Measurements from ENCODE around the gene SCARF2. TPM values are rescaled to one million over a fixed set of nuclear protein-coding genes. Genes with fewer than 3 reads are reported as not detected.

The SCARF2 gene
- total RNA-seq, 1 donor from 2014 or later = 23.4 TPM

GRCh38 chr22:20391222-20391621 is 46.4 kb downstream of the SCARF2 start:
- Mint-ChIP-seq H3K4me1 (peaks cover 25% of the 10 kb centered on the region), H3K27ac (ENCODE audit: unreplicated experiment) (no peak overlapping the region), H3K4me3 (peak overlapping the region; percentile 42), H3K9me3 (no peaks in the 10 kb centered on the region), H3K36me3 (ENCODE audit: low read depth) (no peaks in the 10 kb centered on the region), H3K27me3 (ENCODE audit: low read depth) (peaks cover 8% of the 10 kb centered on the region)
- no peak for TF ChIP-seq CTCF (conservative IDR thresholded peaks at IDR 0.05)
- no peak for DNase-seq (ENCODE audit: low read depth, low spot score)

- no peak for DNase-seq (ENCODE audit: low read depth, low spot score)
- no peaks in the 10 kb centered on the region for H3K36me3 Mint-ChIP-seq (ENCODE audit: low read depth)
- peaks cover 8% of the 10 kb centered on the region for H3K27me3 Mint-ChIP-seq (ENCODE audit: low read depth)
- no peak overlapping the region for H3K27ac Mint-ChIP-seq (ENCODE audit: unreplicated experiment)
- no peak for TF ChIP-seq CTCF (conservative IDR thresholded peaks at IDR 0.05)
- H3K9me3 Mint-ChIP-seq = no peaks in the 10 kb centered on the region
- H3K4me3 Mint-ChIP-seq = peak overlapping the region; percentile 29
- peaks cover 18% of the 10 kb centered on the region for H3K4me1 Mint-ChIP-seq
Measured at GRCh38 chr22:20390394-20390907, 47.2 kb downstream of the SCARF2 start.

GRCh38 chr22:20389288-20389687 is 48.3 kb downstream of the SCARF2 start:
- Mint-ChIP-seq H3K36me3 (ENCODE audit: low read depth) (no peaks in the 10 kb centered on the region), H3K27ac (ENCODE audit: unreplicated experiment) (no peak overlapping the region), H3K4me3 (no peak overlapping the region), H3K27me3 (ENCODE audit: low read depth) (peaks cover 10% of the 10 kb centered on the region), H3K9me3 (no peaks in the 10 kb centered on the region), H3K4me1 (peaks cover 6% of the 10 kb centered on the region)
- no peak for DNase-seq (ENCODE audit: low read depth, low spot score)
- TF ChIP-seq CTCF (conservative IDR thresholded peaks at IDR 0.05) = no peak

GRCh38 chr22:20388200-20388599 is 49.4 kb downstream of the SCARF2 start:
- Mint-ChIP-seq H3K9me3 (no peaks in the 10 kb centered on the region), H3K27ac (ENCODE audit: unreplicated experiment) (no peak overlapping the region), H3K36me3 (ENCODE audit: low read depth) (no peaks in the 10 kb centered on the region), H3K4me1 (no peaks in the 10 kb centered on the region), H3K27me3 (ENCODE audit: low read depth) (peaks cover 17% of the 10 kb centered on the region), H3K4me3 (no peak overlapping the region)
- TF ChIP-seq CTCF (conservative IDR thresholded peaks at IDR 0.05) = no peak
- DNase-seq (ENCODE audit: low read depth, low spot score) = no peak

GRCh38 chr22:20386972-20387371 is 50.7 kb downstream of the SCARF2 start:
- TF ChIP-seq CTCF (conservative IDR thresholded peaks at IDR 0.05) = no peak
- no peak for DNase-seq (ENCODE audit: low read depth, low spot score)
- no peaks in the 10 kb centered on the region for H3K4me1 Mint-ChIP-seq

More at GRCh38 chr22:20386972-20387371, 50.7 kb downstream of the SCARF2 start:
- peaks cover 21% of the 10 kb centered on the region for H3K27me3 Mint-ChIP-seq (ENCODE audit: low read depth)
- no peak overlapping the region for H3K27ac Mint-ChIP-seq (ENCODE audit: unreplicated experiment)
- no peaks in the 10 kb centered on the region for H3K9me3 Mint-ChIP-seq
- H3K4me3 Mint-ChIP-seq = no peak overlapping the region
- H3K36me3 Mint-ChIP-seq (ENCODE audit: low read depth) = no peaks in the 10 kb centered on the region

Data from neural crest cell (in vitro differentiated cells).